HG02870 (cell line): ENCODE results near the gene CACFD1.

Experiments
- ATAC-seq: cut with Tn5 transposase; IDR thresholded peaks from one replicate; pipeline ENCODE4 v1.9.1; 2021; ENCODE audit warnings: mild to moderate bottlenecking, moderate library complexity; ENCODE audit not compliant: unreplicated experiment

The CACFD1 gene

GRCh38 chr9:133478851-133479711 is 19.3 kb downstream of the CACFD1 start, which contains the start of gene SLC2A6:
Gene SLC2A6, minus strand, starts transcription at chr9:133479099. Its CDS starts 40 bp downstream, at chr9:133479059.
- peak; percentile 81 for ATAC-seq

GRCh38 chr9:133483611-133484010 is 23.8 kb downstream of the CACFD1 start:
- no peak for ATAC-seq

GRCh38 chr9:133484671-133485437 is 25.1 kb downstream of the CACFD1 start:
- ATAC-seq = no peak

GRCh38 chr9:133485531-133486260 is 25.9 kb downstream of the CACFD1 start:
- no peak for ATAC-seq

GRCh38 chr9:133487331-133487725 is 27.6 kb downstream of the CACFD1 start:
- no peak for ATAC-seq

GRCh38 chr9:133488686-133489252 is 29.0 kb downstream of the CACFD1 start:
- no peak for ATAC-seq

GRCh38 chr9:133489253-133490190 is 29.7 kb downstream of the CACFD1 start:
- no peak for ATAC-seq

GRCh38 chr9:133490201-133490681 is 30.5 kb downstream of the CACFD1 start:
- ATAC-seq = no peak

- no peak for ATAC-seq
Measured at GRCh38 chr9:133490865-133491655, 31.3 kb downstream of the CACFD1 start.

- ATAC-seq = no peak
Measured at GRCh38 chr9:133491656-133491925, 31.8 kb downstream of the CACFD1 start.

- no peak for ATAC-seq
Measured at GRCh38 chr9:133492061-133493021, 32.6 kb downstream of the CACFD1 start.

GRCh38 chr9:133493428-133493827 is 33.6 kb downstream of the CACFD1 start:
- no peak for ATAC-seq

- ATAC-seq = no peak
Measured at GRCh38 chr9:133493845-133494540, 34.2 kb downstream of the CACFD1 start.

- ATAC-seq = no peak
Measured at GRCh38 chr9:133494636-133495326, 35.0 kb downstream of the CACFD1 start.

GRCh38 chr9:133495327-133496293 is 35.8 kb downstream of the CACFD1 start:
- no peak for ATAC-seq
